ENCODE measurements around the gene SHKBP1.

Gene SHKBP1

GRCh38 chr19:40599331-40599901, 22.7 kb downstream of the SHKBP1 start:
- DNase-seq (ENCODE audit: extremely low spot score): no peak
- CTCF ChIA-PET: interaction anchor here (0.7 to 4.4 kb wide), 14 partner anchors 12 to 302 kb away, joined by 3 to 27 read pairs (median 5); partner anchors contain the start of gene BLVRB
- no peak for TF ChIP-seq CTCF (IDR thresholded peaks at IDR 0.05; ENCODE audit: control extremely low read depth, extremely low read depth, low read depth, missing control alignments)
- POLR2A ChIA-PET: no interaction called here

GRCh38 chr19:40599902-40600569, 23.4 kb downstream of the SHKBP1 start:
- no peak for TF ChIP-seq CTCF (IDR thresholded peaks at IDR 0.05; ENCODE audit: control extremely low read depth, extremely low read depth, low read depth, missing control alignments)
- ChIA-PET POLR2A (no interaction called here), CTCF (interaction anchor here (0.9 to 4.4 kb wide), 17 partner anchors 12 to 302 kb away, joined by 3 to 27 read pairs (median 5); partner anchors contain the start of gene BLVRB)
- no peak for DNase-seq (ENCODE audit: extremely low spot score)

GRCh38 chr19:40600570-40601133, 24.0 kb downstream of the SHKBP1 start:
- TF ChIP-seq CTCF (IDR thresholded peaks at IDR 0.05; ENCODE audit: control extremely low read depth, extremely low read depth, low read depth, missing control alignments): no peak
- DNase-seq (ENCODE audit: extremely low spot score): no peak
- POLR2A ChIA-PET: no interaction called here
- CTCF ChIA-PET: interaction anchor here (1.2 to 4.4 kb wide), 10 partner anchors 13 to 296 kb away, joined by 3 to 27 read pairs (median 5); partner anchors contain the start of gene BLVRB

- ChIA-PET CTCF (interaction anchor here (1.2 to 4.4 kb wide), 8 partner anchors 15 to 297 kb away, joined by 3 to 27 read pairs (median 4); partner anchors contain the start of gene BLVRB), POLR2A (no interaction called here)
- TF ChIP-seq CTCF (IDR thresholded peaks at IDR 0.05; ENCODE audit: control extremely low read depth, extremely low read depth, low read depth, missing control alignments): peak; percentile 28
- no peak for DNase-seq (ENCODE audit: extremely low spot score)
Observed at GRCh38 chr19:40601134-40601974, 24.7 kb downstream of the SHKBP1 start, which contains the start of gene LTBP4. LTBP4 (plus strand) TSS chr19:40601369; CDS start chr19:40601388, 19 bp downstream.

GRCh38 chr19:40603071-40603388, 26.4 kb downstream of the SHKBP1 start:
- CTCF ChIA-PET: interaction anchor here (0.8 to 4.3 kb wide), 23 partner anchors 8 to 463 kb away, joined by 3 to 42 read pairs (median 4); partner anchors contain the start of gene BLVRB
- no peak for TF ChIP-seq CTCF (IDR thresholded peaks at IDR 0.05; ENCODE audit: control extremely low read depth, extremely low read depth, low read depth, missing control alignments)
- POLR2A ChIA-PET: no interaction called here

More at GRCh38 chr19:40603071-40603388, 26.4 kb downstream of the SHKBP1 start:
- DNase-seq (ENCODE audit: extremely low spot score): no peak

Measured in GM10248 (cell line).